GM12878 (cell line): ENCODE measurements around the gene LPCAT2. TPM values are rescaled to one million over a fixed set of nuclear protein-coding genes. Genes with fewer than 3 reads are reported as not detected.

Source experiments
- ATAC-seq: fragments of 200-7000 bp; cut with Tn5 transposase; 3 replicates; pipeline ENCODE4 v1.9.1; 2020; ENCODE audit warnings: mild to moderate bottlenecking, moderate library complexity
- BruUV-seq: library from RNA; stranded (reverse); fragments of 400-500 nt; replicated peaks from 2 replicates; lab custom pipeline; 2021; lab: Mats Ljungman, UMichigan
- CTCF ChIA-PET: fragments of 300-600 bp; sonication (Branson Sonifier 250); formaldehyde crosslinking; extraction: SDS; loops from one replicate; lab custom pipeline; 2021; ENCODE audit warnings: inconsistent platforms; lab: Yijun Ruan, JAX
- POLR2A ChIA-PET: fragments of 350-600 bp; formaldehyde crosslinking; extraction: SDS; loops from one replicate; lab custom pipeline; 2021; ENCODE audit warnings: inconsistent platforms; lab: Charles Lee
- RAD21 ChIA-PET: fragments of 300-600 bp; sonication (Branson Sonifier 250); formaldehyde crosslinking; loops from one replicate; lab custom pipeline; 2023; ENCODE audit warnings: antibody characterized with exemption; ENCODE audit not compliant: unreplicated experiment; lab: Charles Lee
- SMC1A ChIA-PET: fragments of 300-600 bp; sonication (Branson Sonifier 250); formaldehyde crosslinking; loops from one replicate; lab custom pipeline; 2023; ENCODE audit not compliant: unreplicated experiment, uncharacterized antibody; lab: Charles Lee
- DNase-seq: peaks from one replicate; pipeline ENCODE4 v3.0.0-alpha.2; 2011; ENCODE audit warnings: low read depth, low spot score
- FAIRE-seq: peaks from 3 replicates; lab custom pipeline; 2011; peaks lifted over from hg19 to GRCh38; lab: Jason Lieb, UNC
- H2AFZ ChIP-seq: 2 replicates; pipeline ENCODE4 v1.6.0; 2011; ENCODE audit warnings: low read depth, low read length, control low read depth; ENCODE audit not compliant: control insufficient read depth
- H3K27ac ChIP-seq: 2 replicates; pipeline ENCODE4 v1.5.1; 2011; ENCODE audit warnings: control low read depth; ENCODE audit not compliant: control insufficient read depth, insufficient read depth
- H3K27me3 ChIP-seq, 2 experiments: replicated peaks in 1 of 2; 2 replicates each; pipeline versions ENCODE4 v1.6.0 to v1.6.1; 2011; ENCODE audit warnings: low read length in 1 of 2; ENCODE audit not compliant: control insufficient read depth in 2 of 2, insufficient read depth in 2 of 2
- H3K36me3 ChIP-seq, 2 experiments: 2 replicates each; pipeline ENCODE4 v1.5.1; 2011; ENCODE audit warnings: low read length in 1 of 2; ENCODE audit not compliant: control insufficient read depth in 2 of 2, insufficient read depth in 2 of 2
- H3K4me1 ChIP-seq: 2 replicates; pipeline ENCODE4 v1.6.1; 2011; ENCODE audit warnings: mild to moderate bottlenecking, low read length, moderate library complexity, mixed read lengths; ENCODE audit not compliant: control insufficient read depth, insufficient read depth
- H3K4me2 ChIP-seq: 2 replicates; pipeline ENCODE4 v1.6.0; 2011; ENCODE audit warnings: control low read depth; ENCODE audit not compliant: control insufficient read depth, insufficient read depth
- H3K4me3 ChIP-seq: fragments of 200-600 bp; sonication (generic); 2 replicates; pipeline ENCODE4 v1.5.1; 2016
- H3K79me2 ChIP-seq: 2 replicates; pipeline ENCODE4 v1.6.0; 2011; ENCODE audit warnings: low read length; ENCODE audit not compliant: control insufficient read depth, insufficient read depth
- H3K9ac ChIP-seq: 2 replicates; pipeline ENCODE4 v1.8.0; 2011; ENCODE audit warnings: low read length, control low read depth, mixed read lengths; ENCODE audit not compliant: control insufficient read depth, insufficient read depth
- H3K9me3 ChIP-seq: replicated peaks from 3 replicates; pipeline ENCODE4 v1.5.1; 2011; ENCODE audit warnings: mild to moderate bottlenecking, low read length; ENCODE audit not compliant: control insufficient read depth, insufficient read depth
- H4K20me1 ChIP-seq: 2 replicates; pipeline ENCODE4 v1.6.0; 2011; ENCODE audit not compliant: control insufficient read depth, insufficient read depth
- BACH1 ChIP-seq: fragments of 450-650 bp; IDR thresholded peaks from 2 replicates; pipeline ENCODE4 v1.6.1; 2017; ENCODE audit warnings: mild to moderate bottlenecking, borderline replicate concordance
- BRCA1 ChIP-seq: IDR thresholded peaks from 2 replicates; pipeline ENCODE4 v1.6.1; 2011; ENCODE audit warnings: low read depth, low read length, improper control_type of control experiment
- CBX5 ChIP-seq: sonication (generic); IDR thresholded peaks from 2 replicates; pipeline ENCODE4 v1.6.1; 2016; ENCODE audit warnings: low read depth, moderate library complexity, mild to moderate bottlenecking, inconsistent platforms
- CHD1 ChIP-seq: IDR thresholded peaks from 2 replicates; pipeline ENCODE4 v1.6.1; 2012; ENCODE audit warnings: low read depth, low read length, improper control_type of control experiment
- HDAC2 ChIP-seq: fragments of 200-600 bp; sonication (generic); IDR thresholded peaks from 2 replicates; pipeline ENCODE4 v1.6.1; 2017
- MTA2 ChIP-seq: fragments of 450-650 bp; IDR thresholded peaks from 2 replicates; pipeline ENCODE4 v1.6.1; 2016; ENCODE audit warnings: low read depth, mild to moderate bottlenecking, moderate library complexity
- MYC ChIP-seq: IDR thresholded peaks from 2 replicates; pipeline ENCODE4 v1.6.1; 2011; ENCODE audit warnings: mild to moderate bottlenecking, low read length, moderate library complexity, inconsistent platforms; ENCODE audit not compliant: insufficient read depth, insufficient replicate concordance, insufficient read length, severe bottlenecking
- NR2F1 ChIP-seq: fragments of 450-650 bp; conservative IDR thresholded peaks from 2 replicates; pipeline ENCODE4 v1.6.1; 2017; ENCODE audit warnings: mild to moderate bottlenecking
- POLR2AphosphoS2 ChIP-seq: IDR thresholded peaks from 2 replicates; pipeline ENCODE4 v1.6.1; 2011; ENCODE audit warnings: low read depth, mild to moderate bottlenecking, low read length, improper control_type of control experiment, moderate library complexity
- SIN3A ChIP-seq: IDR thresholded peaks from 2 replicates; pipeline ENCODE4 v1.6.1; 2012; ENCODE audit warnings: low read depth, low read length, improper control_type of control experiment
- STAT1 ChIP-seq: fragments of 450-650 bp; conservative IDR thresholded peaks from 2 replicates; pipeline ENCODE4 v1.6.1; 2014; ENCODE audit warnings: antibody characterized with exemption, mild to moderate bottlenecking
- TCF12 ChIP-seq: IDR thresholded peaks from 2 replicates; pipeline ENCODE4 v1.6.1; 2011; ENCODE audit warnings: low read depth, mild to moderate bottlenecking, low read length
- ZBED1 ChIP-seq: IDR thresholded peaks from 2 replicates; pipeline ENCODE4 v1.6.1; 2016; ENCODE audit warnings: borderline replicate concordance
- ZNF592 ChIP-seq: fragments of 450-650 bp; IDR thresholded peaks from 2 replicates; pipeline ENCODE4 v1.6.1; 2017; ENCODE audit warnings: mild to moderate bottlenecking, moderate library complexity
- in situ Hi-C: fragments of 300-500 bp; cut with MboI; formaldehyde crosslinking; loops from 9 replicates; pipeline ENCODE4 v1.14.3; 2018; ENCODE audit warnings: mixed read lengths
- intact Hi-C: fragments of 100-400 bp; cut with micrococcal nuclease; formaldehyde crosslinking; loops from one replicate; pipeline ENCODE4 v1.14.2; 2022; ENCODE audit not compliant: unreplicated experiment
- polyA plus RNA-seq, 11 experiments: library from polyadenylated mRNA; depleted of rRNA in 4 of 11; unstranded in 6 of 11; stranded (reverse) in 5 of 11; fragments of >200 nt; fragmentation: Nextera tagmentation in 4 of 11; fragmentation: Illumina TruSeq in 1 of 11; extraction: Ambion mirVana in 4 of 11; extraction: Trizol in 1 of 11; gene quantifications; 1 replicate in 1 of 11; 2 replicates in 10 of 11; pipeline versions ENCODE4 v1.2.1 to v1.2.3, GENCODE V29; 2011 to 2016; ENCODE audit warnings: inconsistent platforms in 2 of 11, missing spikeins in 2 of 11, low read depth in 1 of 11
- total RNA-seq, 4 experiments: library from RNA; depleted of rRNA in 3 of 4; stranded (reverse); fragments of >200 nt in 3 of 4; fragmentation: Illumina TruSeq in 1 of 4; extraction: Trizol in 1 of 4; gene quantifications; 2 replicates each; pipeline versions ENCODE4 v1.2.1 to v1.2.3, GENCODE V29; 2013 to 2021

Gene LPCAT2
- total and polyA plus RNA-seq, 10 of the 15 experiments (the other 5 are each of a cell fraction or from before 2014, with no cell fraction given), result 0.01 TPM; not detected in 9

- ChIA-PET RAD21 (no interaction called here), POLR2A (no interaction called here), SMC1A (no interaction called here), CTCF (no interaction called here)
- Histone ChIP-seq H3K4me2 (no peak overlapping the region), H3K27ac (no peak overlapping the region), H2AFZ (no peak overlapping the region), H3K79me2 (no peaks in the 10 kb centered on the region), H3K4me3 (no peak overlapping the region), H3K27me3 (no peaks in the 10 kb centered on the region), H3K9me3 (no peaks in the 10 kb centered on the region), H3K9ac (no peak overlapping the region), H4K20me1 (no peaks in the 10 kb centered on the region), H3K36me3 (no peaks in the 10 kb centered on the region), H3K4me1 (no peaks in the 10 kb centered on the region)
- no peak for DNase-seq
- no peak for FAIRE-seq
- intact Hi-C loops, result no loop called here
- no TSS peak for BruUV-seq
- no peak for TF ChIP-seq HDAC2
- TF ChIP-seq POLR2AphosphoS2, result no peak
- TF ChIP-seq BRCA1, result no peak
- no peak for TF ChIP-seq TCF12
- no peak for TF ChIP-seq MYC
- TF ChIP-seq BACH1, result no peak
- no peak for TF ChIP-seq NR2F1
- no peak for TF ChIP-seq ZNF592
- TF ChIP-seq CBX5, result no peak
- TF ChIP-seq MTA2, result no peak
- no peak for TF ChIP-seq ZBED1
- TF ChIP-seq SIN3A, result no peak
- TF ChIP-seq STAT1, result no peak
- TF ChIP-seq CHD1, result no peak
- no peak for ATAC-seq
- in situ Hi-C loops, result no loop called here
Observed at GRCh38 chr16:55559233-55559632, 50.4 kb downstream of the LPCAT2 start.
